ENCODE measurements around the gene OPRM1. TPM values are rescaled to one million over a fixed set of nuclear protein-coding genes. Genes with fewer than 3 reads are reported as not detected.
"Not testable (repeated sequence)": the region's sequence is repeated elsewhere in the genome, so short reads cannot be mapped to it uniquely, and the experiment has no call there.

The OPRM1 gene
- total RNA-seq, 1 donor from 2014 or later, result not detected

DNA sequence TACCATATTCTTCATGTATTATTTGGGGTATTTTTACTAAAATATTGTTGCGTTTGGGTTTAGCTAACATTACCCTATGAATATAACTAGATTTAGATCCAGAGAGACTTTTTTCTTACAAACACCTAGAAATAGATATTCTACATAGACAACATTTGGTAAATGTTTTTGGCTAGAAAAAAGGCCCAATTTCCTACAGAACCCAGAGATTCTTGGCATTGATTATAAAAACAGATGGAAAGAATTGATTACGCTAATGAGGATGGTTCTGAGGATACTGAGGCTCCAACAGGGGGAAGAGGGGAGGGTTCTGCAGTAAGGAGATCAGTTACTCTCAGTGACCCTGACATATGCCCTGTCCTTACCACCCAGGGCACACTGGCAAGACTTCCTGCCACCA lies 194.3 kb downstream of the OPRM1 start:
- no peak overlapping the region for H3K27ac Mint-ChIP-seq (ENCODE audit: unreplicated experiment)
- no peaks in the 10 kb centered on the region for H3K36me3 Mint-ChIP-seq (ENCODE audit: low read depth)
- peaks cover 13% of the 10 kb centered on the region for H3K4me1 Mint-ChIP-seq (ENCODE audit: low read depth)
- TF ChIP-seq, protein P1, sequence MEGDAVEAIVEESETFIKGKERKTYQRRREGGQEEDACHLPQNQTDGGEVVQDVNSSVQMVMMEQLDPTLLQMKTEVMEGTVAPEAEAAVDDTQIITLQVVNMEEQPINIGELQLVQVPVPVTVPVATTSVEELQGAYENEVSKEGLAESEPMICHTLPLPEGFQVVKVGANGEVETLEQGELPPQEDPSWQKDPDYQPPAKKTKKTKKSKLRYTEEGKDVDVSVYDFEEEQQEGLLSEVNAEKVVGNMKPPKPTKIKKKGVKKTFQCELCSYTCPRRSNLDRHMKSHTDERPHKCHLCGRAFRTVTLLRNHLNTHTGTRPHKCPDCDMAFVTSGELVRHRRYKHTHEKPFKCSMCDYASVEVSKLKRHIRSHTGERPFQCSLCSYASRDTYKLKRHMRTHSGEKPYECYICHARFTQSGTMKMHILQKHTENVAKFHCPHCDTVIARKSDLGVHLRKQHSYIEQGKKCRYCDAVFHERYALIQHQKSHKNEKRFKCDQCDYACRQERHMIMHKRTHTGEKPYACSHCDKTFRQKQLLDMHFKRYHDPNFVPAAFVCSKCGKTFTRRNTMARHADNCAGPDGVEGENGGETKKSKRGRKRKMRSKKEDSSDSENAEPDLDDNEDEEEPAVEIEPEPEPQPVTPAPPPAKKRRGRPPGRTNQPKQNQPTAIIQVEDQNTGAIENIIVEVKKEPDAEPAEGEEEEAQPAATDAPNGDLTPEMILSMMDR (IDR thresholded peaks at IDR 0.05), result no peak
- DNase-seq (ENCODE audit: low spot score), result no peak
- H3K27me3 Mint-ChIP-seq (ENCODE audit: low read depth), result peaks cover under 1% of the 10 kb centered on the region
- no peak overlapping the region for H3K4me3 Mint-ChIP-seq (ENCODE audit: unreplicated experiment)
- H3K9me3 Mint-ChIP-seq (ENCODE audit: low read depth), result no peaks in the 10 kb centered on the region

DNA sequence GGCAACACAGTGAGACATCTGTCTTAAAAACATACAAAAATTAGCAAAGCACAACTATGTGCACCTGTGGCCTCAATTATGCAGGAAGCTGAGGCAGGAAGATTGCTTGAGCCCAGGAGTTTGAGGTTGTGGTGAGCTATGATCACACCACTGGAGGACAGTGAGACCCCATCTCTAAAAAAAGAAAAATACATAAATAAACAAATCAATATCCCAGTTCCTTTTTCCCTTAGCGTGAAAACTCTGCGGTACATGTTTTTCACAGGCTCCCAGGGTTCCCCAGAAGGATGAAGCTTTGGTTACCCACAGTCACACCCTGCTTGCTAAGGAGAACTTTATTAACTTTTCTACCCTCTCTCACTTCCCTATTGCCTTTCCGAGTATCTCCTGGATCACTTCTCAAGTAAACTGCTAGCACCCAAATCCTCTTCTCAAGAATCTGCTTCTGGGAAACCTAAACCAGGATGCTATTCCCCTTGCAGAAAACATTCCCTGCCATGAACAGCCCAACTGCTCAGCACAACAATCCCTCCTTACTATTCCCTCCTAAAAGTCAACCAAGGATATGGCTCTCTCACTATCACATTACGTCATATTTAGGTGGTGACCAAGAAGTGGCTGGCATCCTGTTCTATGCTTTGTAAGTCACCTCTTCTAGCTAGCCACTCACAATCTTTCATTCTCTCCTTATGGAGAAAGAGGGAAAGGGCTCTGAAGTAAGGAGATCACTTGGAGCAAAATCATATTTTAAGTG lies 195.2 kb downstream of the OPRM1 start:
- no peak for DNase-seq (ENCODE audit: low spot score)
- H3K27ac Mint-ChIP-seq (ENCODE audit: unreplicated experiment), result no peak overlapping the region
- no peaks in the 10 kb centered on the region for H3K9me3 Mint-ChIP-seq (ENCODE audit: low read depth)
- no peak overlapping the region for H3K4me3 Mint-ChIP-seq (ENCODE audit: unreplicated experiment)
- peaks cover 13% of the 10 kb centered on the region for H3K4me1 Mint-ChIP-seq (ENCODE audit: low read depth)
- H3K27me3 Mint-ChIP-seq (ENCODE audit: low read depth), result no peaks in the 10 kb centered on the region
- H3K36me3 Mint-ChIP-seq (ENCODE audit: low read depth), result no peaks in the 10 kb centered on the region
- TF ChIP-seq, protein P1 (IDR thresholded peaks at IDR 0.05), result no peak

DNA sequence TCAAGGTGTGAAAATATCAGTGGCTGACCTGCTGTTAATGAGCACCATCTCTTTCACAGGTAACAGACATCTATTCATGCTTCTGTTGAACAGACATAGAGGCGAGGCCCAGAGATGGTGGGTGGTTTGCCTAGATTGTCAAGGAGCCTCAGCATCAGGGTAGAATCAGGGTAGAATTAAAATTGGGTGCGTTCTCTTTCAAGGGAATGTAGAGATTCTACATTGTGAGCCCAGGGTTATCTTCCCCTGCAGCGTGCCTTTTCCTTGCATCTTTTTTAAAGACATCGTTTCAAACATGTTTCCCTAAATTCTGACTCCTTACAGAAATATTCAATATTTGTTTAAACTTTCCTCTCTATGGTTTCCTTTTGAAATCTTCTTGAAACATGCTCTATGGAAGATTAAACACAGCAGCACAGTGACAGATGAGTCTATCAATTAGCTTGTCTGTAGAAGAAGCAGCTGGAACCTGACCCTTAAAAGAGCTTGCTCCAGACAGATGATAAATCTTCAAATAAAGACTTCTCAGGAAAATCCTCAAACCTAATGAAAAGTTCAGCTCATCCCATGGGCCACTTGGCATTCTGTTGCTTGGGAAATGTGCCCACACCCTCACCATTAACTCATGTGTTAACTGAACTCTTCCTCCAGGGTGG lies 197.7 kb downstream of the OPRM1 start:
- Mint-ChIP-seq H3K9me3 (ENCODE audit: low read depth) (no peaks in the 10 kb centered on the region), H3K36me3 (ENCODE audit: low read depth) (no peaks in the 10 kb centered on the region), H3K27ac (ENCODE audit: unreplicated experiment) (no peak overlapping the region), H3K4me3 (ENCODE audit: unreplicated experiment) (no peak overlapping the region), H3K4me1 (ENCODE audit: low read depth) (peaks cover 18% of the 10 kb centered on the region), H3K27me3 (ENCODE audit: low read depth) (no peaks in the 10 kb centered on the region)
- TF ChIP-seq, protein P1 (IDR thresholded peaks at IDR 0.05), result no peak
- no peak for DNase-seq (ENCODE audit: low spot score)

DNA sequence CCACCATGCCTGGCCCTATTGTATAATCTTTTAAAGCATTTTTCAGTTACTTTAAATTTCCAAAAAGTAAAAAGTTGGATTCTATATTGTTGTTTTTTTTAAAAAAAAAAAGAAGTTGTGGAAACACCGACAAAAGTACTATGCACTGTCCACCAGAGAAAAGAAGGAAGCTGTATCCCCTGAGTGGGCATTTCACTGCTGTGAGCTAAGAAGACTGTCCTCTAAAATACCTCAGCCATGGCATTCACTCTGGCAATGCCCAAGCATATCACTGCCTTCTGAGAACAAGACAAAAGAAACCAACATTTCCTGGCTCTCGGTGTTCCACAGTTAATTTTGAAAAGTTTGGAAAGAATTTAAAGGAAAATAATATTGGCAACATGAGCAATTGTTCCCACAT lies 199.8 kb downstream of the OPRM1 start:
- TF ChIP-seq, protein P1 (IDR thresholded peaks at IDR 0.05), result no peak
- DNase-seq (ENCODE audit: low spot score), result no peak
- no peak overlapping the region for H3K4me3 Mint-ChIP-seq (ENCODE audit: unreplicated experiment)
- no peaks in the 10 kb centered on the region for H3K27me3 Mint-ChIP-seq (ENCODE audit: low read depth)
- H3K36me3 Mint-ChIP-seq (ENCODE audit: low read depth), result no peaks in the 10 kb centered on the region
- no peaks in the 10 kb centered on the region for H3K9me3 Mint-ChIP-seq (ENCODE audit: low read depth)
- no peak overlapping the region for H3K27ac Mint-ChIP-seq (ENCODE audit: unreplicated experiment)
- H3K4me1 Mint-ChIP-seq (ENCODE audit: low read depth), result peaks cover 13% of the 10 kb centered on the region

DNA sequence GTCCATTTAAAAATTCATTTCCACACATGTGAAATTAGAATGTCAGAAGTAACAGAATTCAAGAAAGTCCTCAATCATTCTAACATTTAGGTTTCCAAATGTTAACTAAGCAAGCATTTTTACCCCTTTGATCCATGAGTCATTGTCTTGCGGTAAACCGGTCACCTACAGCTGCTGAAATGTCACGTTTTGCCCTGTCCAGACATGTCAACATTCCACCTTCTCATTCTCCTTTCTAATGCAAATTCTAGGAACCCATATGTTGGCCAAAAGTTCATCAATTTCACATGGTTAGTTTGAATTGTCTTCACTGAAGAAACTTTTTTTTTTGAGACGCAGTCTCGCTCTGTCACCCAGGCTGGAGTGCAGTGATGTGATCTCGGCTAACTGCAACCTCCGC lies 200.4 kb downstream of the OPRM1 start:
- Mint-ChIP-seq H3K4me3 (ENCODE audit: unreplicated experiment) (no peak overlapping the region), H3K36me3 (ENCODE audit: low read depth) (no peaks in the 10 kb centered on the region), H3K4me1 (ENCODE audit: low read depth) (peaks cover 13% of the 10 kb centered on the region), H3K9me3 (ENCODE audit: low read depth) (no peaks in the 10 kb centered on the region), H3K27me3 (ENCODE audit: low read depth) (no peaks in the 10 kb centered on the region), H3K27ac (ENCODE audit: unreplicated experiment) (no peak overlapping the region)
- TF ChIP-seq, protein P1 (IDR thresholded peaks at IDR 0.05), result no peak
- no peak for DNase-seq (ENCODE audit: low spot score)

DNA sequence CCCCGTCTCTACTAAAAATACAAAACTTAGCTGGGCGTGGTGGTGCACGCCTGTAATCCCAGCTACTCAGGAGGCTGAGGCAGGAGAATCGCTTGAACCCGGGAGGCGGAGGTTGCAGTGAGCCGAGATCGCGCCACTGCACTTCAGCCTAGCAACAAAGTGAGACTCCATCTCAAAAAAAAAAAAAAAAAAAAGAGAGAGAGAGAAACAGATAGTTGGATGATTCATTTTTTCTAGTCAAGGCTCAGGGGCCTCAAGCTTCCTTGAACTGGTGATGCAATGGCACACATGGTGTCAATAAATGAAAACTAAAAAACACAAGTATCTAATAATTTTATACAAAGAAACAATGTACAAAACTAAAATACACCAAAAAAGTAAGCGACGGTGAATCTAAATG lies 202.0 kb downstream of the OPRM1 start:
- not testable (repeated sequence) for H3K4me3 Mint-ChIP-seq (ENCODE audit: unreplicated experiment); H3K27me3 Mint-ChIP-seq (ENCODE audit: low read depth); H3K9me3 Mint-ChIP-seq (ENCODE audit: low read depth); H3K27ac Mint-ChIP-seq (ENCODE audit: unreplicated experiment); DNase-seq (ENCODE audit: low spot score); H3K36me3 Mint-ChIP-seq (ENCODE audit: low read depth)
- H3K4me1 Mint-ChIP-seq (ENCODE audit: low read depth), result peaks cover 13% of the 10 kb centered on the region

All from chondrocyte (in vitro differentiated cells).